HepG2 (cell line): ENCODE results near the gene LAMB2. TPM values are rescaled to one million over a fixed set of nuclear protein-coding genes. Genes with fewer than 3 reads are reported as not detected.

Source experiments
- CAMTA2 ChIP-seq: sonication (generic); formaldehyde crosslinking; IDR thresholded peaks from 2 replicates; pipeline ENCODE4 v1.4.0; 2020; ENCODE audit warnings: mild to moderate bottlenecking, missing genetic modification reagents, borderline replicate concordance
- DNMT1 ChIP-seq: sonication (generic); formaldehyde crosslinking; IDR thresholded peaks from 2 replicates; pipeline ENCODE4 v1.5.1; 2020; ENCODE audit warnings: mild to moderate bottlenecking, missing genetic modification reagents
- HIVEP1 ChIP-seq: sonication (generic); formaldehyde crosslinking; IDR thresholded peaks from 2 replicates; pipeline ENCODE4 v1.4.0; 2020; ENCODE audit warnings: mild to moderate bottlenecking, missing genetic modification reagents
- KAT2B ChIP-seq: fragments of 150-350 bp; IDR thresholded peaks from 2 replicates; pipeline ENCODE4 v1.6.1; 2014; ENCODE audit warnings: low read depth, low read length, borderline replicate concordance
- NBN ChIP-seq: fragments of 450-650 bp; conservative IDR thresholded peaks from 2 replicates; pipeline ENCODE4 v1.6.1; 2017
- SMYD3 ChIP-seq: sonication (generic); formaldehyde crosslinking; IDR thresholded peaks from 2 replicates; pipeline ENCODE4 v1.8.1; 2023; ENCODE audit warnings: mild to moderate bottlenecking, missing genetic modification reagents
- TERF1 ChIP-seq: sonication (generic); formaldehyde crosslinking; IDR thresholded peaks from 2 replicates; pipeline ENCODE4 v1.8.0; 2022; ENCODE audit warnings: mild to moderate bottlenecking, missing genetic modification reagents, moderate library complexity
- TOPORS ChIP-seq: sonication (generic); formaldehyde crosslinking; IDR thresholded peaks from 2 replicates; pipeline ENCODE4 v1.8.0; 2023; ENCODE audit warnings: mild to moderate bottlenecking, missing genetic modification reagents
- TRIM22 ChIP-seq: fragments of 450-650 bp; IDR thresholded peaks from 2 replicates; pipeline ENCODE4 v1.6.1; 2017
- ZBTB25 ChIP-seq: IDR thresholded peaks from 2 replicates; pipeline ENCODE4 v1.6.1; 2018; ENCODE audit warnings: missing genetic modification reagents
- ZBTB44 ChIP-seq: sonication (generic); formaldehyde crosslinking; IDR thresholded peaks from 2 replicates; pipeline ENCODE4 v1.4.0; 2020; ENCODE audit warnings: missing genetic modification reagents
- ZFAT ChIP-seq: sonication (generic); formaldehyde crosslinking; conservative IDR thresholded peaks from 2 replicates; pipeline ENCODE4 v1.8.1; 2023; ENCODE audit warnings: missing genetic modification reagents, inconsistent platforms
- ZNF432 ChIP-seq: sonication (generic); formaldehyde crosslinking; IDR thresholded peaks from 2 replicates; pipeline ENCODE4 v1.5.0; 2020; ENCODE audit warnings: missing genetic modification reagents, mild to moderate bottlenecking, borderline replicate concordance
- ZNF484 ChIP-seq: sonication (generic); formaldehyde crosslinking; IDR thresholded peaks from 2 replicates; pipeline ENCODE4 v1.5.1; 2020; ENCODE audit warnings: mild to moderate bottlenecking, low read depth, missing genetic modification reagents, borderline replicate concordance
- ZNF883 ChIP-seq: sonication (generic); formaldehyde crosslinking; IDR thresholded peaks from 2 replicates; pipeline ENCODE4 v1.5.1; 2020; ENCODE audit warnings: mild to moderate bottlenecking, missing genetic modification reagents; ENCODE audit errors: not compliant biosample characterization
- ZNF891 ChIP-seq: sonication (generic); formaldehyde crosslinking; IDR thresholded peaks from 2 replicates; pipeline ENCODE4 v1.5.0; 2020; ENCODE audit warnings: mild to moderate bottlenecking, missing genetic modification reagents
- ZXDC ChIP-seq: sonication (generic); formaldehyde crosslinking; IDR thresholded peaks from 2 replicates; pipeline ENCODE4 v1.5.0; 2020; ENCODE audit warnings: mild to moderate bottlenecking, missing genetic modification reagents
- polyA plus RNA-seq, 8 experiments: library from polyadenylated mRNA; depleted of rRNA in 3 of 8; stranded (reverse) in 7 of 8; unstranded in 1 of 8; fragments of >200 nt; fragmentation: Illumina TruSeq in 4 of 8; extraction: Trizol in 4 of 8; gene quantifications; 2 replicates each; pipeline versions ENCODE4 v1.2.1 to v1.2.3, GENCODE V29; 2011 to 2016; ENCODE audit warnings: low read depth in 4 of 8, missing spikeins in 1 of 8, mixed read lengths in 1 of 8; ENCODE audit not compliant: insufficient read depth in 1 of 8
- total RNA-seq, 5 experiments: library from RNA; depleted of rRNA; stranded (reverse); fragments of >200 nt; fragmentation: Illumina TruSeq; extraction: Trizol; gene quantifications; 2 replicates each; pipeline ENCODE4 v1.2.3, GENCODE V29; 2016; ENCODE audit warnings: low read depth in 1 of 5
- TF ChIP-seq, protein P1 (sequence below): sonication (generic); formaldehyde crosslinking; IDR thresholded peaks from 2 replicates; pipeline ENCODE4 v1.4.0; 2020; ENCODE audit warnings: missing genetic modification reagents

Gene LAMB2
- total and polyA plus RNA-seq, 2 of the 13 experiments (the other 11 are each of a cell fraction or from before 2014, with no cell fraction given): 208 to 443 TPM

GRCh38 chr3:49092938-49093852, 39.7 kb downstream of the LAMB2 start (continued):
- TF ChIP-seq ZXDC (CRISPR knock-in tag): peak; percentile 45; the same call in 1 of the 2 replicates
- TF ChIP-seq ZNF432 (CRISPR knock-in tag): no peak
- TF ChIP-seq KAT2B: no peak
- TF ChIP-seq ZBTB44 (CRISPR knock-in tag): no peak
- TF ChIP-seq TOPORS: no peak
- TF ChIP-seq ZBTB25 (CRISPR knock-in tag): no peak
- no peak for TF ChIP-seq ZFAT (CRISPR knock-in tag)
- TF ChIP-seq HIVEP1: no peak
- TF ChIP-seq ZNF891: no peak
- TF ChIP-seq SMYD3 (CRISPR knock-in tag): no peak
- TF ChIP-seq CAMTA2: no peak
- TF ChIP-seq NBN: no peak
- TF ChIP-seq DNMT1 (CRISPR knock-in tag): no peak
- no peak for TF ChIP-seq TERF1
- no peak for TF ChIP-seq TRIM22
- TF ChIP-seq, protein P1, sequence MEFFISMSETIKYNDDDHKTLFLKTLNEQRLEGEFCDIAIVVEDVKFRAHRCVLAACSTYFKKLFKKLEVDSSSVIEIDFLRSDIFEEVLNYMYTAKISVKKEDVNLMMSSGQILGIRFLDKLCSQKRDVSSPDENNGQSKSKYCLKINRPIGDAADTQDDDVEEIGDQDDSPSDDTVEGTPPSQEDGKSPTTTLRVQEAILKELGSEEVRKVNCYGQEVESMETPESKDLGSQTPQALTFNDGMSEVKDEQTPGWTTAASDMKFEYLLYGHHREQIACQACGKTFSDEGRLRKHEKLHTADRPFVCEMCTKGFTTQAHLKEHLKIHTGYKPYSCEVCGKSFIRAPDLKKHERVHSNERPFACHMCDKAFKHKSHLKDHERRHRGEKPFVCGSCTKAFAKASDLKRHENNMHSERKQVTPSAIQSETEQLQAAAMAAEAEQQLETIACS (CRISPR knock-in tag): peak; percentile 97
- no peak for TF ChIP-seq ZNF883
- no peak for TF ChIP-seq ZNF484
